GM12891 (cell line): Measurements from ENCODE around the gene NXF3.

Experiments used
- PAX5 ChIP-seq: IDR thresholded peaks from 2 replicates; pipeline ENCODE4 v1.6.1; 2011; ENCODE audit warnings: low read length, moderate library complexity, mild to moderate bottlenecking; ENCODE audit not compliant: insufficient read depth, severe bottlenecking
- POLR2A ChIP-seq: IDR thresholded peaks from 2 replicates; pipeline ENCODE4 v1.6.1; 2011; ENCODE audit warnings: low read depth, low read length, control low read depth
- POLR2AphosphoS5 ChIP-seq: IDR thresholded peaks from 2 replicates; pipeline ENCODE4 v1.6.1; 2011; ENCODE audit warnings: low read depth, low read length, control low read depth
- SPI1 ChIP-seq: IDR thresholded peaks from 2 replicates; pipeline ENCODE4 v1.6.1; 2011; ENCODE audit warnings: low read depth, low read length, control low read depth
- TAF1 ChIP-seq: IDR thresholded peaks from 2 replicates; pipeline ENCODE4 v1.6.1; 2011; ENCODE audit warnings: low read depth, low read length, control low read depth

DNA sequence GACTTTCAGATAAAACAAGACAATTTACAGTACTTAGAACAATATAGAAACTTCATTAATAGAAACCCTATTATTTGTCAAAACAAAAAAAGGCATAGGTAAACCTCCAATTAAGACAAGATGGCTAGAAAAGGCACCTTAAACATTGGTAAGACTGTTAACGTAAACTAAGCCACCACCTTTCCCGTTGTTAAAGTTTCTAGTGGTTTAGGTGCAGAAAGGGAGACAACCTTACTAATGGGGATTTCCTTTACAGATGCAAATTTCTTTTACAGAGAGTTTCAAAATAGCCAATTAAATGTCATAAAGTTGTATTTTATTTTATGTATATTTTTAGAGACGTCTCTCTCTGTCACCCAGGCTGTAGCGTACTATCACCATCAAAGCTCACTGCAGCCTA, 7.5 kb upstream of the NXF3 start:
- no peak for TF ChIP-seq POLR2AphosphoS5
- TF ChIP-seq POLR2A: no peak
- TF ChIP-seq TAF1: no peak
- TF ChIP-seq PAX5: no peak
- TF ChIP-seq SPI1: no peak
